ENCODE results near the gene FAM217B. TPM values are rescaled to one million over a fixed set of nuclear protein-coding genes. Genes with fewer than 3 reads are reported as not detected.
A peak's percentile ranks its signal among the peaks of the same experiment; 100 is the strongest.

Gene FAM217B
- total RNA-seq, 2 experiments from 2014 or later, result 14.6 to 15.4 TPM

DNA sequence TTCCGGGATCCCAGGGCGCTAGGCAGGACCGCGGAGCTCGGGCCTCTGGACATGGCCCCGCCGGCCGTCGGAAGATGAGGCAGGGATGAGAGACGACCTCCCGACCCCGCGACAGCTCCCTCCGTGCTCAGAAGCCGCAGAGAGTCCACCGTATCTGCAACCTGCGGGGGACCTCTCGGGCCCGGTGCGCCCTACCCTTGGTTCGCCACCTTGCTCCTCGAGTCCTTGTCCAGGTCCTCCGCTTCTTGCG, 385 bp upstream of the FAM217B start:
- peaks cover 2% of the 10 kb centered on the region for H3K9me3 Mint-ChIP-seq
- intact Hi-C loops (cut with micrococcal nuclease), result loop anchor here (1.0 to 10.0 kb wide), 3 partner anchors 9 to 1633 kb away; partner anchors contain the start of gene RAB22A
- peak overlapping the region; percentile 63 for H3K27ac Mint-ChIP-seq
- H3K36me3 Mint-ChIP-seq (ENCODE audit: low read depth), result peaks cover 20% of the 10 kb centered on the region
- CTCF ChIA-PET, result interaction anchor here (1.5 to 1.8 kb wide), 4 partner anchors 9 to 117 kb away, joined by 4 to 7 read pairs (median 5); no protein-coding TSS in a partner anchor
- DNase-seq, result no peak
- H3K4me3 Mint-ChIP-seq, result peak overlapping the region; percentile 92
- H3K4me1 Mint-ChIP-seq (ENCODE audit: low read depth), result peaks cover 35% of the 10 kb centered on the region
- H3K27me3 Mint-ChIP-seq (ENCODE audit: low read depth), result no peaks in the 10 kb centered on the region

DNA sequence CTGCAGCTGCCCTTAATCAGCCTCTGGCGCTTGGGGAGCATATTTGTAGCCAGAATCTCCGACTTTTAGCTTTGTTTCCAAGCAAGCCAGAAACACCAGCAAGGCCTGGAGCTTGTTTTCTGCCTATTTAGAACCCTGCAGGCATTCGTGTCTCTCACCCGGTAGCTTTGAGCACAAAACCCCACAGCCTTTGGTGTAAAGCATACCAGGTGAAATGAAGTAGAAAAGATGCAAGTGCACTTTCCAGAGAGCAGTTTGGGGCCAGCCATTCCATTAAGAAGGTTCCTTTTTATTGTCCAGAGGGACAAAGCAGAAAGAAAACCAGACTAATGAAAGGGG, 736 bp downstream of the FAM217B start:
- intact Hi-C loops (cut with micrococcal nuclease), result loop anchor here (1.0 to 5.0 kb wide), 2 partner anchors 10 to 1634 kb away; partner anchors contain the start of gene RAB22A
- peaks cover 24% of the 10 kb centered on the region for H3K36me3 Mint-ChIP-seq (ENCODE audit: low read depth)
- peaks cover 39% of the 10 kb centered on the region for H3K4me1 Mint-ChIP-seq (ENCODE audit: low read depth)
- CTCF ChIA-PET, result interaction anchor here (0.8 to 1.8 kb wide), 7 partner anchors 8 to 116 kb away, joined by 3 to 7 read pairs (median 4); no protein-coding TSS in a partner anchor
- H3K27me3 Mint-ChIP-seq (ENCODE audit: low read depth), result no peaks in the 10 kb centered on the region
- no peak for DNase-seq
- H3K27ac Mint-ChIP-seq, result peak overlapping the region; percentile 97
- peaks cover 2% of the 10 kb centered on the region for H3K9me3 Mint-ChIP-seq
- peak overlapping the region; percentile 92 for H3K4me3 Mint-ChIP-seq

DNA sequence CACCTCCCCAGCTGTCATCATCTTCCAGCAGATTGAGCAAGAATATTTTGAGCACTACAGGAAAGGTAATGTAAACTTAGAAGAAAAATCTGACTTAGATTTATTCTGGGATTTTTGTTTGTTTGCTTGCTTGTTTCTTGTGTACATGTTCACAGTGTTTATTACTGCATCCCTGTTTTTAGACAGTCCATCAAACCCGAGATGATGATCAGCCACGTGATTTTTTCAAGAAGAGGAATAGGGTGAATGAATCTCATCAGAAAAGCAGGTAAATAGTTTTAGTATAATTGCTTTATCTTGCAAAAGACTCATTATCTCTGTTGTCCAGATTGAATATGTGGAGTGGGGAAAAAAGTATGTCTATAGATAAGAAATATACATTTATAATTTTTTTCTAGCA, 2.1 kb downstream of the FAM217B start:
- intact Hi-C loops (cut with micrococcal nuclease), result loop anchor here (5.0 kb wide), 1 partner anchor 1635 kb away; the partner anchor contains the start of gene RAB22A

DNA sequence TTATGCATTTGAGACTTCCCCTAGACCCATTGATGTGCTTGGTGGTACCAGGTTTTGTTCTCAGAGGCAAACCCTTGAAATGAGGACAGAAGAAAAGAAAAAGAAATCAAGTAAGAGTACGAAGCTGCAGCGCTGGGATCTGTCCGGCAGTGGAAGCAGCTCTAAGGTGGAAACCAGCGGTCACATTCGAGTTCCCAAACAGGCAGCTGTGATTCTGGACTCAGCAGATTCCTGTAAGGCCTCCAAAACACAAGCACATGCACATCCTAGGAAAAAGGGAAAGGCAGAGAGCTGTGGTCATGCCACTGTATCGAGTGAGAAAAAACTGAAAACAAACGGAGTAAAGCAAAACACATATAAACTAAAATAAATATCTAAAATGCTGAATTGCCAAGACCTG, 4.5 kb downstream of the FAM217B start:
- no peak overlapping the region for H3K27ac Mint-ChIP-seq
- no peak overlapping the region for H3K4me3 Mint-ChIP-seq
- peaks cover 36% of the 10 kb centered on the region for H3K4me1 Mint-ChIP-seq (ENCODE audit: low read depth)
- intact Hi-C loops (cut with micrococcal nuclease), result loop anchor here (5.0 kb wide), 1 partner anchor 1637 kb away; the partner anchor contains the start of gene RAB22A
- CTCF ChIA-PET, result interaction anchor here (1.4 to 1.5 kb wide), 2 partner anchors 11 kb away, joined by 5 to 6 read pairs; partner anchors contain the start of gene SYCP2
- H3K27me3 Mint-ChIP-seq (ENCODE audit: low read depth), result no peaks in the 10 kb centered on the region
- peaks cover 17% of the 10 kb centered on the region for H3K36me3 Mint-ChIP-seq (ENCODE audit: low read depth)
- H3K9me3 Mint-ChIP-seq, result no peaks in the 10 kb centered on the region
- DNase-seq, result no peak

More for the DNA sequence above, 2.1 kb downstream of the FAM217B start:
- H3K4me1 Mint-ChIP-seq (ENCODE audit: low read depth), result peaks cover 39% of the 10 kb centered on the region
- H3K4me3 Mint-ChIP-seq, result no peak overlapping the region
- no peaks in the 10 kb centered on the region for H3K27me3 Mint-ChIP-seq (ENCODE audit: low read depth)
- CTCF ChIA-PET, result interaction anchor here (1.5 kb wide), 1 partner anchor 10 kb away, joined by 6 read pairs; no protein-coding TSS in a partner anchor
- H3K36me3 Mint-ChIP-seq (ENCODE audit: low read depth), result peaks cover 24% of the 10 kb centered on the region
- peaks cover 2% of the 10 kb centered on the region for H3K9me3 Mint-ChIP-seq
- H3K27ac Mint-ChIP-seq, result no peak overlapping the region
- DNase-seq, result no peak

DNA sequence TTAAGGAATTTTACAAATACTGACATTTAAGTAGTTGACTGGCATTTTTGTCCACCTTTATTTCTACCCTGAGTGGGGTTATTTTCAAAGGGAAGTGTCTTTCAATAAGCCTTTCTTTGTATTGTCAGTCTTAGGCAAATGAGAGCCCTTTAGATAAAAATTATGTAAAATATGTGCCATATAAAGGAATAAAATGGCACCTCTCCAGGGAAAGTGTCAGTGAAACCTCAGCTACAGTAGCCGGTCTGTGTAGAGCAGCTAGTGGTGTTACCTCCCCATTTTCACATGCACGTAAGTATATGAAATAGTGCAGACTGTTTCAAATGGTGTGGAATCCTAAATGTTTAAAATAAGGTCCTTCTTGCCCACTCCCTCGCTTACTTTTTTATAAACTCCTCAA, 5.0 kb downstream of the FAM217B start:
- no peak overlapping the region for H3K4me3 Mint-ChIP-seq
- H3K27me3 Mint-ChIP-seq (ENCODE audit: low read depth), result no peaks in the 10 kb centered on the region
- H3K27ac Mint-ChIP-seq, result no peak overlapping the region
- H3K9me3 Mint-ChIP-seq, result no peaks in the 10 kb centered on the region
- CTCF ChIA-PET, result interaction anchor here (1.5 kb wide), 1 partner anchor 11 kb away, joined by 5 read pairs; the partner anchor contains the start of gene SYCP2
- H3K4me1 Mint-ChIP-seq (ENCODE audit: low read depth), result peaks cover 36% of the 10 kb centered on the region
- intact Hi-C loops (cut with micrococcal nuclease), result no loop called here
- no peak for DNase-seq
- H3K36me3 Mint-ChIP-seq (ENCODE audit: low read depth), result peaks cover 17% of the 10 kb centered on the region

DNA sequence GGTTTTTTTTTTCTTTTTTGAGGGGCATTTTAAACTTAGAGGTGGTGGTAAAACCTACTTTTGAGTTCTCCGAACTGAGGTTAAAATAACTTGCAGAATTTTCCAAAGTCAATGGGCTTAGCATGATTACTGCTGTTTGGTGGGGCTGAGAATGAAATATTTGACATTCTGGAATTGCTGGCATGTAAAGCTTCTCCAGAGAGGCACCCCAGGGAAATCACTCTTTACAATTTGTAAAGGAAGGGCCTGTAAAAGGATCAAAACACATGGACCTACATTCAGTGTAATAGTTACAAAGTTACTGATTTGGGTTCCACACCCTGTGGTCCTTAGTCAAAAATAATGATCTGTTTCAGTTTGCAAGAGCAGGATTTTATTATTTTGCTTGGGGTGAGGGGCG, 5.5 kb downstream of the FAM217B start:
- Mint-ChIP-seq H3K4me1 (ENCODE audit: low read depth) (peaks cover 36% of the 10 kb centered on the region), H3K9me3 (no peaks in the 10 kb centered on the region)

DNA sequence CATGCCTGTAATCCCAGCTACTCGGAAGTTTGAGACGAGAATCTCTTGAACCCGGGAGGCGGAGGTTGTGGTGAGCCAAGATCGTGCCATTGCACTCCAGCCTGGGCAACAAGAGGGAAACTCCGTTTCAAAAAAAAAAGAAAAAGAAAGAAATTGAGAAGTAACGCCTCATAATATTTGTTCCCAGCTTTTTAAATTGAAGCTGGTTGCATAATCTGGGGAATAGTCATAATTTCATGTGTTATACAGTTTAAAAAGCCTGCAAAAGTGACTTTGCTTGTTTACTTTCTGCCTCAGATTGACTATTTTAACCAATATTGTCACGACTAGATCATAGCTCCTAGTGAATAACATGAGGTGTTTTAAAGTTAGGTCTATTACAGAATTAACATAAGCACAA, 7.2 kb downstream of the FAM217B start:
- peaks cover 16% of the 10 kb centered on the region for H3K36me3 Mint-ChIP-seq (ENCODE audit: low read depth)
- CTCF ChIA-PET, result interaction anchor here (0.9 to 3.7 kb wide), 2 partner anchors 110 to 259 kb away, joined by 3 to 21 read pairs; no protein-coding TSS in a partner anchor
- H3K27ac Mint-ChIP-seq, result no peak overlapping the region
- H3K27me3 Mint-ChIP-seq (ENCODE audit: low read depth), result no peaks in the 10 kb centered on the region
- intact Hi-C loops (cut with micrococcal nuclease), result no loop called here
- peaks cover 23% of the 10 kb centered on the region for H3K4me1 Mint-ChIP-seq (ENCODE audit: low read depth)
- no peaks in the 10 kb centered on the region for H3K9me3 Mint-ChIP-seq
- DNase-seq, result no peak
- H3K4me3 Mint-ChIP-seq, result no peak overlapping the region

More for the DNA sequence above, 5.5 kb downstream of the FAM217B start:
- Mint-ChIP-seq H3K27ac (no peak overlapping the region), H3K4me3 (no peak overlapping the region), H3K27me3 (ENCODE audit: low read depth) (no peaks in the 10 kb centered on the region), H3K36me3 (ENCODE audit: low read depth) (peaks cover 17% of the 10 kb centered on the region)
- intact Hi-C loops (cut with micrococcal nuclease), result no loop called here
- DNase-seq, result no peak
- CTCF ChIA-PET, result interaction anchor here (1.0 to 1.4 kb wide), 2 partner anchors 11 to 112 kb away, joined by 3 to 5 read pairs; no protein-coding TSS in a partner anchor

DNA sequence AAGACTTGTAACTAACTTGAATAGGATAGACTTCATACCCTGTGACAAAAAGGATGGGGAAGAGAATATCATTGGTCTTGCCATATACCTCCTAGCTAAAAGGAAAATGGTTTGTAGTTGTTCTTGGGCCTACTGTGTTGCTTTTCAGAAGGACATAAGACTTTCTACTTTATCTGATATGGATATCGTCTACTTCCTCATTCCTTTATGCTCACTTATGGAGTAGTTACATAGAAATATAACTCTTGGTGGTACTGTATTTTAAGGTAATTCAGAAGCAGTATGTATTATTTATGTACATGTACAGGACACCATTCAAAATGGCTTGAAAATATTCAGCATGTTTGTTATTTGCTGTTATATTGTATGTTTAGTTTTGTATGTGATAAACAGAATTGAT, 8.0 kb downstream of the FAM217B start:
- intact Hi-C loops (cut with micrococcal nuclease), result loop anchor here (2.0 kb wide), 2 partner anchors 109 to 1173 kb away; no protein-coding TSS in a partner anchor
- Mint-ChIP-seq H3K9me3 (no peaks in the 10 kb centered on the region), H3K27me3 (ENCODE audit: low read depth) (no peaks in the 10 kb centered on the region), H3K4me3 (no peak overlapping the region), H3K4me1 (ENCODE audit: low read depth) (peaks cover 23% of the 10 kb centered on the region), H3K36me3 (ENCODE audit: low read depth) (peaks cover 16% of the 10 kb centered on the region), H3K27ac (peak overlapping the region; percentile 93)
- no peak for DNase-seq
- CTCF ChIA-PET, result interaction anchor here (0.6 to 3.7 kb wide), 5 partner anchors 8 to 258 kb away, joined by 3 to 21 read pairs (median 4); partner anchors contain the start of genes FAM217B and PPP1R3D

DNA sequence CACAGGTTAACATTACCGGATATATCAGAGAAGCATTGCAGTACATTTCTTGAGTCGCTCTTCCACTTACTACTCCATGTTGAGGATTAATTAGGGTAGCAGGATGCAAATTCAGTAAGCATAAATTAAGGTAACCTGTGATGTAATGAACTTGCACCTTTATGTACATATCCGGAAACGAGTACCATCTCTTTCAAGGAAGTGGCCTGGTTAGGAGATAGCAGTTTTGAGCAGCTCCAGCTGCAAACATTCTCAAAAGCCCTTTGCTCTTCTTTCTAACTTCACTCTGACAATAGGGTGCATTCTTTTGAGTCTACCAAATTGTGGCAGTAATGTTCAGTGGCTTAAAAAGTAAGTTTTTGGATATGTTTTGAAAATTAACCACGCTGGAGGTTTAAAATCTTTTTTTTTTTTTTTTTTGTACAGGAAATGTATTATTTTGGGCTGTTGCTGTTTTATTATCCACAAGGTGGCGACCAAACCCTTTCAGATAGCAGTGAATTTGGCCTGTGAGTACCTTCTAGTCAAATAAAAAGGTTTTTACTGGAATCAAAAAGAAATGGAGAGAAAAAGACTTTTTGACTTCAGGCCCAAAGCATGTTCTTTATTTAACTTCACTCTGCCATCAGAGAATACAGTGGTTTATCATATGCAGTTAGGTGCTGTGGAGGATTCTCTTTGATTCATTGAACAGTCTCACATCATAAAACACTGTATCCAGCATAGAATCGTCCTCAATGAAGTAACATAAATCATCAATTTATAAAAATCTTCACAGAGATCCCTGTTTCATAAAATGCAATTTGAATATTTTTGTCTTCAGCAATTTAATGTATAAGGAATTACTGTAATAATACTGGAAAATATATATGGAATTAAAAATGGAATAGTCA, 8.9 kb downstream of the FAM217B start:
- H3K27me3 Mint-ChIP-seq (ENCODE audit: low read depth), result no peaks in the 10 kb centered on the region
- no peaks in the 10 kb centered on the region for H3K9me3 Mint-ChIP-seq
- peaks cover 23% of the 10 kb centered on the region for H3K4me1 Mint-ChIP-seq (ENCODE audit: low read depth)
- H3K4me3 Mint-ChIP-seq, result no peak overlapping the region
- peaks cover 15% of the 10 kb centered on the region for H3K36me3 Mint-ChIP-seq (ENCODE audit: low read depth)
- peak; percentile 56 for DNase-seq
- H3K27ac Mint-ChIP-seq, result peak overlapping the region; percentile 93
- CTCF ChIA-PET, result interaction anchor here (0.6 to 3.7 kb wide), 13 partner anchors 8 to 508 kb away, joined by 3 to 21 read pairs (median 4); partner anchors contain the start of genes CDH26, FAM217B and PPP1R3D
- intact Hi-C loops (cut with micrococcal nuclease), result loop anchor here (1.0 to 2.0 kb wide), 4 partner anchors 101 to 1172 kb away; no protein-coding TSS in a partner anchor

DNA sequence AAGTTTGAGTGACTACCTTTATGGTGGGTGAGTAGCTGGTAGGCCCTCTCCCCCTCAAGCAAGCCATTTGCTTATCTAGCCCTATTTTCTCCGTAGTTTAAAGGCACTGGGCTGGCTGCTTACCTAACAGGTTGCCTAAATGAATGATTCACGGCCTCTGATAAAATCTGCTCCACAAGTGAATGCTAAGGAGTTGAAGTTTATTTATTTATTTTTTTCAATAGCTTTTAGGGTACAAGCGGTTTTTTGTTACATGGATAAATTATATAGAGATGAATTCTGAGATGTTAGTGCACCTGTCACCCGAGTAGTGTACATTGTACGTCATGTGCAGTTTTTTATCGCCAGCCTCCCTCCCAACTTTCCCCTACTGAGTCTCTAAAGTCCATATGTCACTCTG, 9.7 kb downstream of the FAM217B start:
- CTCF ChIA-PET, result interaction anchor here (0.9 to 3.7 kb wide), 9 partner anchors 8 to 315 kb away, joined by 3 to 21 read pairs (median 4); partner anchors contain the start of genes FAM217B and PPP1R3D
- no peak overlapping the region for H3K27ac Mint-ChIP-seq
- no peaks in the 10 kb centered on the region for H3K9me3 Mint-ChIP-seq
- peaks cover 19% of the 10 kb centered on the region for H3K4me1 Mint-ChIP-seq (ENCODE audit: low read depth)
- intact Hi-C loops (cut with micrococcal nuclease), result loop anchor here (1.0 to 2.0 kb wide), 4 partner anchors 100 to 1171 kb away; no protein-coding TSS in a partner anchor
- no peaks in the 10 kb centered on the region for H3K27me3 Mint-ChIP-seq (ENCODE audit: low read depth)
- DNase-seq, result no peak
- peaks cover 7% of the 10 kb centered on the region for H3K36me3 Mint-ChIP-seq (ENCODE audit: low read depth)
- H3K4me3 Mint-ChIP-seq, result no peak overlapping the region

DNA sequence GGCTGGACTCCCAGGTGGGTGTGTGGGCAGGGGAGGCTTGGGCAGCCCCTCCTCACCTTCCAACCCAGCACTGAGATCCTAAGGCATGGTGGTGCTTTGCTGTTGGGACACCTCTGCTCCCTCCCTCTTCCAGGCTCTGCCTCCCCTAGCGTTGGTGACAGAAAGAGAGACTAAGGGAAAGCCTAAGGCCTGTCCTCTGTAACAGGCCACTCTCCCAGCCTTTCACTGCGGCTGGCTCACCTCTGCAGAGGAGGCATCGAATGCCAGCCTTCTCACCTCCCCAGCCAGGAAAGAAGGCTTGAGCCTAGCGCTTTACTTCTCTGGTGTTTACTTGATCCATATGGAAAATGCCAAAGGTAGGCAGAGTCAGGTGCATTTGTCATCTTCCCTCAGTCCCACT, 14.5 kb downstream of the FAM217B start:
- no peaks in the 10 kb centered on the region for H3K4me1 Mint-ChIP-seq (ENCODE audit: low read depth)
- CTCF ChIA-PET, result interaction anchor here (0.8 to 1.6 kb wide), 2 partner anchors 10 to 14 kb away, joined by 4 to 6 read pairs; no protein-coding TSS in a partner anchor
- no peak overlapping the region for H3K27ac Mint-ChIP-seq
- no peak overlapping the region for H3K4me3 Mint-ChIP-seq
- H3K9me3 Mint-ChIP-seq, result no peaks in the 10 kb centered on the region
- intact Hi-C loops (cut with micrococcal nuclease), result loop anchor here (1.0 kb wide), 2 partner anchors 20 to 171 kb away; no protein-coding TSS in a partner anchor
- no peak for DNase-seq
- peaks cover 2% of the 10 kb centered on the region for H3K36me3 Mint-ChIP-seq (ENCODE audit: low read depth)
- H3K27me3 Mint-ChIP-seq (ENCODE audit: low read depth), result no peaks in the 10 kb centered on the region
